ENCODE results near the gene CPTP. TPM values are rescaled to one million over a fixed set of nuclear protein-coding genes. Genes with fewer than 3 reads are reported as not detected.

The CPTP gene
- total RNA-seq, 1 donor from 2014 or later: 20.4 TPM

- H3K36me3 ChIP-seq: peaks cover 13% of the 10 kb centered on the region
- peak overlapping the region; percentile 5 for H3K27ac ChIP-seq
- intact Hi-C loops (cut with DNase I): no loop called here
- no peak for ATAC-seq
- peaks cover 41% of the 10 kb centered on the region for H3K4me1 ChIP-seq
- TF ChIP-seq CTCF (IDR thresholded peaks at IDR 0.05): no peak
- H3K4me3 ChIP-seq: no peak overlapping the region
- no peaks in the 10 kb centered on the region for H3K27me3 ChIP-seq (ENCODE audit: low read depth)
- DNase-seq: no peak
- H3K9me3 ChIP-seq: no peaks in the 10 kb centered on the region
These were observed 46.8 kb downstream of the CPTP start for GRCh38 chr1:1371364-1371745.

GRCh38 chr1:1371746-1372711 lies 47.4 kb downstream of the CPTP start:
- ATAC-seq (peak; percentile 49 to 65), DNase-seq (peak; percentile 81)
- intact Hi-C loops (cut with DNase I): no loop called here
- Histone ChIP-seq H3K36me3 (peaks cover 18% of the 10 kb centered on the region), H3K27ac (peak overlapping the region; percentile 5), H3K9me3 (no peaks in the 10 kb centered on the region), H3K4me3 (no peak overlapping the region), H3K4me1 (peaks cover 45% of the 10 kb centered on the region), H3K27me3 (ENCODE audit: low read depth) (no peaks in the 10 kb centered on the region)
- TF ChIP-seq CTCF (IDR thresholded peaks at IDR 0.05): peak; percentile 97

GRCh38 chr1:1373051-1373814 lies 48.6 kb downstream of the CPTP start:
- Histone ChIP-seq H3K36me3 (peaks cover 18% of the 10 kb centered on the region), H3K27me3 (ENCODE audit: low read depth) (no peaks in the 10 kb centered on the region), H3K4me3 (peak overlapping the region; percentile 99), H3K9me3 (no peaks in the 10 kb centered on the region), H3K4me1 (peaks cover 45% of the 10 kb centered on the region), H3K27ac (no peak overlapping the region)
- intact Hi-C loops (cut with DNase I): no loop called here
- no peak for DNase-seq
- no peak for TF ChIP-seq CTCF (IDR thresholded peaks at IDR 0.05)
- no peak for ATAC-seq

- Histone ChIP-seq H3K36me3 (peaks cover 18% of the 10 kb centered on the region), H3K4me1 (peaks cover 45% of the 10 kb centered on the region), H3K27me3 (ENCODE audit: low read depth) (no peaks in the 10 kb centered on the region), H3K27ac (peak overlapping the region; percentile 97), H3K9me3 (no peaks in the 10 kb centered on the region), H3K4me3 (peak overlapping the region; percentile 99)
- intact Hi-C loops (cut with DNase I): no loop called here
- DNase-seq (no peak), ATAC-seq (no peak)
- TF ChIP-seq CTCF (IDR thresholded peaks at IDR 0.05): no peak
These were observed 49.4 kb downstream of the CPTP start for GRCh38 chr1:1373815-1374588.

GRCh38 chr1:1374589-1374928 lies 50.0 kb downstream of the CPTP start:
- intact Hi-C loops (cut with DNase I): no loop called here
- Histone ChIP-seq H3K4me3 (peak overlapping the region; percentile 99), H3K9me3 (no peaks in the 10 kb centered on the region), H3K36me3 (peaks cover 18% of the 10 kb centered on the region), H3K27ac (peak overlapping the region; percentile 97), H3K27me3 (ENCODE audit: low read depth) (no peaks in the 10 kb centered on the region), H3K4me1 (peaks cover 45% of the 10 kb centered on the region)
- ATAC-seq (peak; percentile 0 to 2), DNase-seq (peak; percentile 64)
- TF ChIP-seq CTCF (IDR thresholded peaks at IDR 0.05): no peak

All from lower lobe of right lung (tissue), 2 donors.